Osteocyte (in vitro differentiated cells): ENCODE results near the gene CRIM1. TPM values are rescaled to one million over a fixed set of nuclear protein-coding genes. Genes with fewer than 3 reads are reported as not detected.

ENCODE experiments used
- DNase-seq: peaks from one replicate; pipeline ENCODE4 v3.0.0; 2021; ENCODE audit warnings: mixed read lengths; ENCODE audit not compliant: unreplicated experiment; ENCODE audit errors: extremely low spot score
- H3K27ac Mint-ChIP-seq: one replicate; pipeline ENCODE4 v1.8.0; 2021; ENCODE audit warnings: mild to moderate bottlenecking, mixed read lengths; ENCODE audit not compliant: unreplicated experiment
- H3K27me3 Mint-ChIP-seq: one replicate; pipeline ENCODE4 v1.8.0; 2021; ENCODE audit warnings: mixed read lengths; ENCODE audit not compliant: unreplicated experiment
- H3K36me3 Mint-ChIP-seq: one replicate; pipeline ENCODE4 v1.8.0; 2021; ENCODE audit warnings: mixed read lengths; ENCODE audit not compliant: unreplicated experiment
- H3K4me1 Mint-ChIP-seq: one replicate; pipeline ENCODE4 v1.8.0; 2021; ENCODE audit warnings: mixed read lengths; ENCODE audit not compliant: unreplicated experiment
- H3K4me3 Mint-ChIP-seq: one replicate; pipeline ENCODE4 v1.8.0; 2021; ENCODE audit warnings: mild to moderate bottlenecking, moderate library complexity, mixed read lengths; ENCODE audit not compliant: unreplicated experiment
- H3K9me3 Mint-ChIP-seq: one replicate; pipeline ENCODE4 v1.8.0; 2021; ENCODE audit warnings: mixed read lengths; ENCODE audit not compliant: unreplicated experiment
- total RNA-seq: library from RNA; stranded (reverse); gene quantifications from 2 replicates; pipeline ENCODE4 v1.2.1, GENCODE V29; 2021
- TF ChIP-seq, protein P1 (sequence below): fragments of 200-600 bp; sonication (generic); IDR thresholded peaks from 2 replicates; pipeline ENCODE4 v1.5.0; 2021; ENCODE audit warnings: antibody characterized with exemption, mild to moderate bottlenecking, moderate library complexity

The CRIM1 gene
- total RNA-seq, 1 donor from 2014 or later: 194 TPM

- Mint-ChIP-seq H3K27me3 (no peaks in the 10 kb centered on the region), H3K9me3 (no peaks in the 10 kb centered on the region), H3K4me1 (peaks cover 4% of the 10 kb centered on the region), H3K27ac (peak overlapping the region; percentile 32), H3K4me3 (no peak overlapping the region), H3K36me3 (peaks cover 49% of the 10 kb centered on the region)
- TF ChIP-seq, protein P1, sequence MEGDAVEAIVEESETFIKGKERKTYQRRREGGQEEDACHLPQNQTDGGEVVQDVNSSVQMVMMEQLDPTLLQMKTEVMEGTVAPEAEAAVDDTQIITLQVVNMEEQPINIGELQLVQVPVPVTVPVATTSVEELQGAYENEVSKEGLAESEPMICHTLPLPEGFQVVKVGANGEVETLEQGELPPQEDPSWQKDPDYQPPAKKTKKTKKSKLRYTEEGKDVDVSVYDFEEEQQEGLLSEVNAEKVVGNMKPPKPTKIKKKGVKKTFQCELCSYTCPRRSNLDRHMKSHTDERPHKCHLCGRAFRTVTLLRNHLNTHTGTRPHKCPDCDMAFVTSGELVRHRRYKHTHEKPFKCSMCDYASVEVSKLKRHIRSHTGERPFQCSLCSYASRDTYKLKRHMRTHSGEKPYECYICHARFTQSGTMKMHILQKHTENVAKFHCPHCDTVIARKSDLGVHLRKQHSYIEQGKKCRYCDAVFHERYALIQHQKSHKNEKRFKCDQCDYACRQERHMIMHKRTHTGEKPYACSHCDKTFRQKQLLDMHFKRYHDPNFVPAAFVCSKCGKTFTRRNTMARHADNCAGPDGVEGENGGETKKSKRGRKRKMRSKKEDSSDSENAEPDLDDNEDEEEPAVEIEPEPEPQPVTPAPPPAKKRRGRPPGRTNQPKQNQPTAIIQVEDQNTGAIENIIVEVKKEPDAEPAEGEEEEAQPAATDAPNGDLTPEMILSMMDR: no peak
- DNase-seq: no peak
Measured at GRCh38 chr2:36541891-36542595, 186.5 kb downstream of the CRIM1 start.

DNA sequence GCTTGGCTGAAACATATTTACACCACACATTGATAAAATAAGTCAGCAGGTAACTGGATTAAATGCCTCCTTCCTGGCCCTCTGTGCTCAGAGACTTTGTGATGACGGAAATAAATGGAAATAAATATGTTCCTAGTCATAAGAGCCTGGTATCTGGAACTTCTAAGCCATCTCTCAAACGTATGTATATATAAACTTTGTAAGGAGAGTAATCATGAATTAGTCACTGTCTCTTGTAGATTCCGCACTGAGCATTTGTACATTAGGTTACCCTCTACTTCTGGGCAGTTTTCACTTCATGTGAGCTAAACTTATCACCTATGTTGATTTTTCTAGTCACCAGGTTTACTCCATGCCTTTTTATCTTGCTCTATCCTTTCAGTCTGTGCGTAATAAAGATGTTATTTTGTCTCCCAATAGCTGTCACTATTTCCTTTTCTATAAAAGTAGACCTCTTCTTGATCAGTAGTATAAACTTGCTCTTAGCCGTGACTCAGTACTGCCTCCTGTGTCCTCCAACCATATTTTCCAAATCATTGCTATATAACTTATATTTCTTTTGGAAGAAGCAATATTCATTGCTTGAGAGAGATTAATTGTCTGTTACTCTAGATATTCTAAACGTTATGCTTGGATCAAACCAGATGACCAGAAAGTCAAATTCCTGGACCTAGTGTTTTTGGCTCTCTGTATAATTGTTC is 189.2 kb downstream of the CRIM1 start:
- Mint-ChIP-seq H3K4me3 (no peak overlapping the region), H3K27me3 (no peaks in the 10 kb centered on the region), H3K36me3 (peaks cover 58% of the 10 kb centered on the region), H3K27ac (peak overlapping the region; percentile 28), H3K4me1 (peaks cover 11% of the 10 kb centered on the region), H3K9me3 (no peaks in the 10 kb centered on the region)
- TF ChIP-seq, protein P1: peak; percentile 40
- no peak for DNase-seq

GRCh38 chr2:36545871-36546416 is 190.4 kb downstream of the CRIM1 start:
- H3K27ac Mint-ChIP-seq: peak overlapping the region; percentile 41
- no peaks in the 10 kb centered on the region for H3K9me3 Mint-ChIP-seq
- no peaks in the 10 kb centered on the region for H3K27me3 Mint-ChIP-seq
- DNase-seq: no peak
- H3K4me3 Mint-ChIP-seq: no peak overlapping the region
- peaks cover 14% of the 10 kb centered on the region for H3K4me1 Mint-ChIP-seq
- H3K36me3 Mint-ChIP-seq: peaks cover 61% of the 10 kb centered on the region
- TF ChIP-seq, protein P1: peak; percentile 33

- H3K27ac Mint-ChIP-seq: peak overlapping the region; percentile 55
- peaks cover 12% of the 10 kb centered on the region for H3K4me1 Mint-ChIP-seq
- TF ChIP-seq, protein P1: no peak
- no peaks in the 10 kb centered on the region for H3K9me3 Mint-ChIP-seq
- no peak for DNase-seq
- no peak overlapping the region for H3K4me3 Mint-ChIP-seq
- no peaks in the 10 kb centered on the region for H3K27me3 Mint-ChIP-seq
- H3K36me3 Mint-ChIP-seq: peaks cover 60% of the 10 kb centered on the region
Measured at GRCh38 chr2:36547906-36548305, 192.3 kb downstream of the CRIM1 start.

DNA sequence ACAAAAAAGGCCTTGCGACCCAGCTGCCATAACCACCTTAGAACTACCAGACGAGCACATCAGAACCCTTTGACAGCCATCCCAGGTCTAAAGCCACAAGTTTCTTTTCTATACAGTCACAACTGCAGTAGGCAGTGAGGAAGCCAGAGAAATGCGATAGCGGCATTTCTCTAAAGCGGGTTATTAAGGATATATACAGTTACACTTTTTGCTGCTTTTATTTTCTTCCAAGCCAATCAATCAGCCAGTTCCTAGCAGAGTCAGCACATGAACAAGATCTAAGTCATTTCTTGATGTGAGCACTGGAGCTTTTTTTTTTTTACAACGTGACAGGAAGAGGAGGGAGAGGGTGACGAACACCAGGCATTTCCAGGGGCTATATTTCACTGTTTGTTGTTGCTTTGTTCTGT is 193.6 kb downstream of the CRIM1 start:
- H3K36me3 Mint-ChIP-seq: peaks cover 58% of the 10 kb centered on the region
- H3K4me1 Mint-ChIP-seq: peaks cover 19% of the 10 kb centered on the region
- H3K27me3 Mint-ChIP-seq: no peaks in the 10 kb centered on the region
- TF ChIP-seq, protein P1: no peak
- no peak overlapping the region for H3K4me3 Mint-ChIP-seq
- H3K9me3 Mint-ChIP-seq: no peaks in the 10 kb centered on the region
- no peak for DNase-seq
- H3K27ac Mint-ChIP-seq: peak overlapping the region; percentile 78
